GM23338 (cell line): Measurements from ENCODE around the gene CRTC1. TPM values are rescaled to one million over a fixed set of nuclear protein-coding genes. Genes with fewer than 3 reads are reported as not detected.

ENCODE experiments used
- ATAC-seq: fragments of 200-7000 bp; cut with Tn5 transposase; 3 replicates; pipeline ENCODE4 v1.9.1; 2020
- DNase-seq: peaks from one replicate; pipeline ENCODE4 v3.0.0-alpha.2; 2015; ENCODE audit warnings: low spot score
- H2AFZ ChIP-seq: fragments of 200-600 bp; sonication (generic); 2 replicates; pipeline ENCODE4 v1.8.0; 2016; ENCODE audit warnings: antibody characterized with exemption, mild to moderate bottlenecking, moderate library complexity
- H3F3A ChIP-seq: fragments of 200-600 bp; sonication (generic); replicated peaks from 2 replicates; pipeline ENCODE4 v1.8.0; 2017; ENCODE audit warnings: antibody characterized with exemption, mixed run types, low read depth
- H3K27ac ChIP-seq: fragments of 200-600 bp; sonication (generic); 2 replicates; pipeline ENCODE4 v1.6.1; 2016; ENCODE audit warnings: low read depth
- H3K27me3 ChIP-seq: fragments of 200-600 bp; sonication (generic); 2 replicates; pipeline ENCODE4 v1.8.0; 2016; ENCODE audit warnings: mild to moderate bottlenecking, mixed run types, moderate library complexity; ENCODE audit not compliant: insufficient read depth
- H3K36me3 ChIP-seq: fragments of 200-600 bp; sonication (generic); 2 replicates; pipeline ENCODE4 v1.8.0; 2016; ENCODE audit warnings: mild to moderate bottlenecking; ENCODE audit not compliant: insufficient read depth
- H3K4me1 ChIP-seq: fragments of 200-600 bp; sonication (generic); 2 replicates; pipeline ENCODE4 v1.8.0; 2016; ENCODE audit warnings: mild to moderate bottlenecking, moderate library complexity; ENCODE audit not compliant: insufficient read depth
- H3K4me2 ChIP-seq: fragments of 200-600 bp; sonication (generic); 2 replicates; pipeline ENCODE4 v1.7.1; 2017; ENCODE audit warnings: mixed run types
- H3K4me3 ChIP-seq: fragments of 200-600 bp; sonication (generic); 2 replicates; pipeline ENCODE4 v1.6.1; 2016; ENCODE audit warnings: mixed run types
- H3K79me2 ChIP-seq: fragments of 200-600 bp; sonication (generic); replicated peaks from 2 replicates; pipeline ENCODE4 v1.8.0; 2017; ENCODE audit warnings: mild to moderate bottlenecking; ENCODE audit not compliant: insufficient read depth
- H3K9me2 ChIP-seq: fragments of 200-600 bp; sonication (generic); 2 replicates; pipeline ENCODE4 v1.8.0; 2017; ENCODE audit not compliant: insufficient read depth
- H4K20me1 ChIP-seq: fragments of 200-600 bp; sonication (generic); replicated peaks from 2 replicates; pipeline ENCODE4 v1.8.0; 2017; ENCODE audit warnings: mild to moderate bottlenecking; ENCODE audit not compliant: insufficient read depth
- H3K27ac Mint-ChIP-seq: 2 replicates; pipeline ENCODE4 v1.8.0; 2020; ENCODE audit warnings: inconsistent platforms, mild to moderate bottlenecking, moderate library complexity, mixed read lengths
- H3K27me3 Mint-ChIP-seq: 3 replicates; pipeline ENCODE4 v1.8.0; 2022; ENCODE audit warnings: low read depth, mild to moderate bottlenecking, moderate library complexity, mixed read lengths, inconsistent platforms; ENCODE audit not compliant: insufficient read depth, poor library complexity
- H3K36me3 Mint-ChIP-seq: 3 replicates; pipeline ENCODE4 v1.8.0; 2021; ENCODE audit warnings: low read depth, mild to moderate bottlenecking, inconsistent platforms, moderate library complexity, mixed read lengths
- H3K4me1 Mint-ChIP-seq: 3 replicates; pipeline ENCODE4 v1.8.0; 2020; ENCODE audit warnings: mild to moderate bottlenecking, inconsistent platforms, mixed read lengths
- H3K4me3 Mint-ChIP-seq: 3 replicates; pipeline ENCODE4 v1.8.0; 2021; ENCODE audit warnings: moderate library complexity, mild to moderate bottlenecking, inconsistent platforms, mixed read lengths
- H3K9me3 Mint-ChIP-seq: 3 replicates; pipeline ENCODE4 v1.8.0; 2020; ENCODE audit warnings: moderate library complexity, mild to moderate bottlenecking, inconsistent platforms, mixed read lengths
- EZH2phosphoT487 ChIP-seq: fragments of 200-600 bp; sonication (generic); IDR thresholded peaks from one replicate; pipeline ENCODE4 v1.8.1; 2018; ENCODE audit warnings: antibody characterized with exemption; ENCODE audit not compliant: unreplicated experiment
- JUNB ChIP-seq: IDR thresholded peaks from one replicate; pipeline ENCODE4 v1.6.1; 2016; ENCODE audit warnings: antibody characterized with exemption; ENCODE audit not compliant: unreplicated experiment
- STAT1 ChIP-seq: IDR thresholded peaks from one replicate; pipeline ENCODE4 v1.6.1; 2016; ENCODE audit warnings: antibody characterized with exemption; ENCODE audit not compliant: unreplicated experiment
- ZNF114 ChIP-seq: fragments of 250-450 bp; sonication (Bioruptor Pico); IDR thresholded peaks from 2 replicates; pipeline ENCODE4 v1.5.0; 2020; ENCODE audit warnings: mild to moderate bottlenecking, moderate library complexity
- ZNF331 ChIP-seq: fragments of 250-450 bp; sonication (Bioruptor Pico); IDR thresholded peaks from 2 replicates; pipeline ENCODE4 v1.5.0; 2020; ENCODE audit warnings: low read depth, mild to moderate bottlenecking, moderate library complexity
- ZNF462 ChIP-seq: fragments of 250-450 bp; sonication (Bioruptor Pico); IDR thresholded peaks from 2 replicates; pipeline ENCODE4 v1.5.0; 2020; ENCODE audit warnings: mild to moderate bottlenecking, moderate library complexity
- polyA plus RNA-seq: library from polyadenylated mRNA; unstranded; fragments of >200 nt; fragmentation: Nextera tagmentation; extraction: Ambion mirVana; gene quantifications from 2 replicates; pipeline ENCODE4 v1.2.1, GENCODE V29; 2016
- total RNA-seq: library from RNA; depleted of rRNA; stranded (reverse); fragments of >200 nt; shearing (Covaris generic); gene quantifications from 2 replicates; pipeline ENCODE4 v1.2.3, GENCODE V29; 2014
- TF ChIP-seq, protein P1 (sequence below), 2 experiments: fragments of 200-600 bp in 1 of 2; sonication (generic) in 1 of 2; conservative IDR thresholded peaks; 2 replicates each; pipeline versions ENCODE4 v1.5.1 to v1.6.1; 2016 to 2017; ENCODE audit warnings: antibody characterized with exemption in 2 of 2, low read depth in 2 of 2, mild to moderate bottlenecking in 2 of 2, moderate library complexity in 1 of 2
- TF ChIP-seq, protein P2 (sequence below): IDR thresholded peaks from 2 replicates; pipeline ENCODE4 v1.6.1; 2016; ENCODE audit warnings: antibody characterized with exemption

Gene CRTC1
- total and polyA plus RNA-seq, 2 experiments from 2014 or later: 5.4 to 8.4 TPM

DNA sequence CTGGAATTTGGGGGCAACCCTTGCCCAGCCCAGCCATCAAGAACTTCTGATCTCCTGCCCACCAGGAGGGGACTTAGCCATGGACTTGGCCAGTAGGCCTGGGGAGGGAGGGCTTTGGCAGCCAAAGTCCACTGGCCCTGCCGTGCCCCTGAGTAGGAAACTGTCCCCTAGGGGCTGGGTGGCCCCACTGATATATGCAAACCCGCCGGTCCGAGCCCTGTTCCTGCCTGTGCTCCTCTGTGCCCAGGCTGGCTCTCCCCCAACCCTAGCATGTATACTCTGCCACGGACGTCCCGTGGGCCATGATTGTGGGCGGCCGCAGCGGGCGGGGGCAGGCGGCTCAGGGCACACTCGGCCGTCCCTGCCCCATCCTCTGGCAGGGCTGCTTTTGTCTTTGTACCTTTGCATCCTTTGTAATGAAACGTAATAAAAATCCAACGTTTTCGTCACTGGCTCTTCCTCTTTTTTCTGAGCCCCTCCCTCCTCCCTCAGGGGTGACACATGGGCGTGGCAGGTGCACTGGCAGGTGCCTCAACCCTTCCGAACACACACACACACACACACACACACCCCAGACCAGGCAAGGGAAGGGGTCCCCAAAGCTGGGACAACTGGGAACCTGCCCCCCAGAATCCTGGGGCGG is 98.5 kb downstream of the CRTC1 start:
- Histone ChIP-seq H3K9me2 (no peaks in the 10 kb centered on the region), H3K4me1 (peaks cover 4% of the 10 kb centered on the region; the same call in 1 of the 2 replicates), H4K20me1 (peaks cover 9% of the 10 kb centered on the region), H3K27me3 (peaks cover 91% of the 10 kb centered on the region), H3K79me2 (no peaks in the 10 kb centered on the region), H2AFZ (no peak overlapping the region), H3K27ac (no peak overlapping the region), H3K36me3 (no peaks in the 10 kb centered on the region), H3K4me3 (no peak overlapping the region), H3K4me2 (no peak overlapping the region), H3F3A (0 out of 2 replicates have a peak, but pooled peaks cover 3% of the 10 kb centered on the region)
- Mint-ChIP-seq H3K4me3 (no peak overlapping the region), H3K9me3 (no peaks in the 10 kb centered on the region; the same call in 2 of the 3 replicates), H3K36me3 (no peaks in the 10 kb centered on the region), H3K27me3 (peaks cover 76% of the 10 kb centered on the region), H3K4me1 (peaks cover 4% of the 10 kb centered on the region; the same call in 2 of the 3 replicates), H3K27ac (no peak overlapping the region)
- ATAC-seq (no peak), DNase-seq (no peak)
- TF ChIP-seq EZH2phosphoT487 (no peak), STAT1 (no peak), ZNF462 (no peak), ZNF331 (CRISPR knock-in tag) (no peak), JUNB (no peak), ZNF114 (no peak)
- TF ChIP-seq, protein P1, sequence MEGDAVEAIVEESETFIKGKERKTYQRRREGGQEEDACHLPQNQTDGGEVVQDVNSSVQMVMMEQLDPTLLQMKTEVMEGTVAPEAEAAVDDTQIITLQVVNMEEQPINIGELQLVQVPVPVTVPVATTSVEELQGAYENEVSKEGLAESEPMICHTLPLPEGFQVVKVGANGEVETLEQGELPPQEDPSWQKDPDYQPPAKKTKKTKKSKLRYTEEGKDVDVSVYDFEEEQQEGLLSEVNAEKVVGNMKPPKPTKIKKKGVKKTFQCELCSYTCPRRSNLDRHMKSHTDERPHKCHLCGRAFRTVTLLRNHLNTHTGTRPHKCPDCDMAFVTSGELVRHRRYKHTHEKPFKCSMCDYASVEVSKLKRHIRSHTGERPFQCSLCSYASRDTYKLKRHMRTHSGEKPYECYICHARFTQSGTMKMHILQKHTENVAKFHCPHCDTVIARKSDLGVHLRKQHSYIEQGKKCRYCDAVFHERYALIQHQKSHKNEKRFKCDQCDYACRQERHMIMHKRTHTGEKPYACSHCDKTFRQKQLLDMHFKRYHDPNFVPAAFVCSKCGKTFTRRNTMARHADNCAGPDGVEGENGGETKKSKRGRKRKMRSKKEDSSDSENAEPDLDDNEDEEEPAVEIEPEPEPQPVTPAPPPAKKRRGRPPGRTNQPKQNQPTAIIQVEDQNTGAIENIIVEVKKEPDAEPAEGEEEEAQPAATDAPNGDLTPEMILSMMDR (conservative IDR thresholded peaks at IDR 0.05; ENCODE audit: low read depth in 2 of 2): no peak
- TF ChIP-seq, protein P2, sequence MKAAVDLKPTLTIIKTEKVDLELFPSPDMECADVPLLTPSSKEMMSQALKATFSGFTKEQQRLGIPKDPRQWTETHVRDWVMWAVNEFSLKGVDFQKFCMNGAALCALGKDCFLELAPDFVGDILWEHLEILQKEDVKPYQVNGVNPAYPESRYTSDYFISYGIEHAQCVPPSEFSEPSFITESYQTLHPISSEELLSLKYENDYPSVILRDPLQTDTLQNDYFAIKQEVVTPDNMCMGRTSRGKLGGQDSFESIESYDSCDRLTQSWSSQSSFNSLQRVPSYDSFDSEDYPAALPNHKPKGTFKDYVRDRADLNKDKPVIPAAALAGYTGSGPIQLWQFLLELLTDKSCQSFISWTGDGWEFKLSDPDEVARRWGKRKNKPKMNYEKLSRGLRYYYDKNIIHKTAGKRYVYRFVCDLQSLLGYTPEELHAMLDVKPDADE: no peak
